HG02970 (cell line): ENCODE results near the gene BAHCC1.

Experiments
- ATAC-seq: cut with Tn5 transposase; IDR thresholded peaks from one replicate; pipeline ENCODE4 v1.9.1; 2021; ENCODE audit warnings: mild to moderate bottlenecking, moderate library complexity, moderate number of reproducible peaks; ENCODE audit not compliant: unreplicated experiment, low FRiP score

BAHCC1 gene

DNA sequence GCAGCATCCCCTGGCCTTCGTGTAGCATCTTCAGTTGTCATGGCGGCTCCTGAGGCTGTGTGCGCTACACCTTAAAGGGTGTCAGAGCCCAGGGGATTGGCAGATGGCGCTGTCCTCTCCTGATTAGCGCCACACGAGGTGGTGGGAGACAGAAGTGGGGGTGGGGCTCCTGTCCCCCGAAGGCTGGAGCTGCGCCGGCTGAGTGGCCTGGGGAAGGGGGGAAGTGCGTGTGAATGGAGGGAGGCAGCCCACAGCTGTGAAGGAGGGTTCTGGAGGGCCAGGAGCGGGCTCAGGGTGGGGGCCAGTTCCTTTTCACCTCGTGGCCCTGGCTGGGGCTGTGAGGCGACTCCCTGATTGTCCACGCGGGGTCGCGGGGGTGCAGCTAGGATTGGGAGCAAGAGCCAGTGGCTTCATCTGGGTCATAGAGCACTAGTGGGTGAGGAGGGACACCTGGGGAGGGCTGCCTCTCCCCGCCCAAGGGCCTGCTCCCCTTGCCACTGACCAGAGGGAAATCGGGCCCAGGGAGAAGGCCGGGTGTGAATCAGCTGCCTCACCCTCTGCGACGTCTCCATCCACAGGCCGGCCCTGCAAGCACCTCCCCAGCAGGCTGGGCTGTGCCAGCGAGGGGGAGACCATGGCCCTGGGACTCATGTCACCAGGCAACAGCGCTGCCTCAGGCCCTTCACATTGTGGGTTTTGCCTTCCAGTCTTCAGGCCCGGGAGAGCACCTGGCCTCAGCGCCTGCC, 14.1 kb downstream of the BAHCC1 start:
- no peak for ATAC-seq

DNA sequence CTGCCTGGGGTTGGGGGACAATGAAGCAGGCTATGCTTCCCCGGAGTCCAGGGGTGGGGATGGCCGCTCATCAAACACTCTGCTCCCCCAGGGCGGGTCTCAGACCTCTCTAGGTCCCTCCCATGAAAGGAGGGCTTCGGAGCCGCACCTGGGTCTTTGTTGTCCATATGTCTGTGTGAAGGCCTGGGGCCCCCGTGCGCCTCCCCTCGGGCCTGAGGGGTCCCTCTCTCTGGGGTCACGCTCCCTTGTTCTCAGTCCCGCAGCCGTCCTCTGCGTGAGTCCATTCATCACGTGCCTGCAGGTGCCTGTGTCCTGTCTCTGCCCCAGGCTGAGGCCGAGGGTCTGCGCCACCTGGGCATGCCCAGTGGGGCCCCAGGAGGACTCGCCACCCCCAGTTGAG, 15.6 kb downstream of the BAHCC1 start:
- ATAC-seq, result no peak

GRCh38 chr17:81411305-81411704, 16.0 kb downstream of the BAHCC1 start:
- ATAC-seq, result no peak

DNA sequence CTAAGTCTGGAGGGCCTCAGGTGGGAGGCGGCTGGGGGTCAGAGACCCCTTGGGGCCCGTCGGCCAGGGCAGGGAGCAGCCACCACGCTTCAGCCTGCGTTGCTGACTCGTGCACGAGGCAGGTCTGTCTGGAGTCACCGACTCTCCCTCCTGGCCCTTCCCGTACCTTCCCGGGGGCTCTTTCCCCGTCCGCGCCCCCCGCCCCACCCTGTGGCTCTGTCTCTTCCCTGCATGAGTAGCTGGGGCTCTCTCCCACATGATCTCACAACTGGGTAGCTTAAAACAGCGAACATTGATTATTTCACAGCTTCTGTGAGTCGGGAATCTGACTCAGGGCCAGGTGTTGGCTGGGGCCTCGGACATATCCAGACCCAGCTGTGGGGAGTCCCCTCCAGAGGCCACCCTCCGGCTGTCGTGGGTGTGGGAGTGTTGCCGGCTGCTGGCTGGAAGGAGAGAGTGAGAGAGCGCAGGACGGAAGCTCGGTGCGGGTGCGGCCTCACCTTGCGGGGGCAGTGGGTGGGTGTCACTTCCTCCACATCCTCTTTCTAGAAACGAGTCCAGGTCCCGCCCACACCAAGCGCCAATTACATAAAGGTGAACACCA, 17.3 kb downstream of the BAHCC1 start:
- ATAC-seq, result no peak

- ATAC-seq, result no peak
These were observed 18.4 kb downstream of the BAHCC1 start for GRCh38 chr17:81413497-81414135.

GRCh38 chr17:81414756-81415516, 19.7 kb downstream of the BAHCC1 start:
- ATAC-seq, result no peak

- no peak for ATAC-seq
These were observed 20.4 kb downstream of the BAHCC1 start for GRCh38 chr17:81415681-81416080.

- ATAC-seq, result no peak
These were observed 21.4 kb downstream of the BAHCC1 start for GRCh38 chr17:81416612-81417011.

- no peak for ATAC-seq
These were observed 22.0 kb downstream of the BAHCC1 start for GRCh38 chr17:81417049-81417878.

DNA sequence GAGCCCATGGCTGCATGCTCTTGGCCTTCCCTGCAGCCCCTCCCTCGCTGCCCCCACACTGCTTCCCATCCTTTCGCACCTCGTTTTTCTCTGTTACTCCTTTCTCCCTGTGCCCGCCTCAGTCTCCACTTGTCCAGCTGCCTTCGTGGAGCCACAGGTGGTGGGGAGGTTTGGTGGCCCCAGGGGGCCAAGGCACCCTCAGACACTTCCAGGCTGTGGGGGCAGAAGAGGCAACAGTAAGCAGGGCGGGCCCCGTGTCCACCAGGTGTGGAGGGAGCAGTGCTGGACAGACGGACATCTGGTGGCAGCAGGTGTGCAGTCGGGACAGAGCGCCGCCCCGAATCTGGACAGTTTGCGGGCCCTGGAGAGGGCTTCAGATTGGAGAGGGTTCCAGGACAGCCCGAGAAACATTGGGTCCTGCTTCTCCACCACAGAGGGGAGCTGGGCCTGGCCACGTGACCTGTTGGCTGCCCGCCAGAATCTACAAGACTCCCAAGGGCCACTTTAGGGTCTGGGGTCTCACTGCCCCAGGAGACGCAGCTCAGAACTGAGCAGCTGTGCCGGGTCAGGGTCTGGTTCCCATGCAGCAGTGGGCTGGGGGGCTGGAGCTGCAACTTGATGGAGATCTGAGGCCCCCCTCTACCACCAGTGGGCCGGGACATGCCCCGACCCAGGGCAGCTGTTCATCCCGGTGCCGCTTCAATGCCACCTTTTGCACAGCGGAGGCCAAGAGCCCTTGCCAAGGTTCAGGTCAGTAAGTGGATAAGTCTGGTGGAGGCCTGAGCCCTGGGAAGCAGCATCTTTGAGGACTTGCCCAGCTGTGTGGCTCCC, 22.8 kb downstream of the BAHCC1 start:
- ATAC-seq, result no peak

DNA sequence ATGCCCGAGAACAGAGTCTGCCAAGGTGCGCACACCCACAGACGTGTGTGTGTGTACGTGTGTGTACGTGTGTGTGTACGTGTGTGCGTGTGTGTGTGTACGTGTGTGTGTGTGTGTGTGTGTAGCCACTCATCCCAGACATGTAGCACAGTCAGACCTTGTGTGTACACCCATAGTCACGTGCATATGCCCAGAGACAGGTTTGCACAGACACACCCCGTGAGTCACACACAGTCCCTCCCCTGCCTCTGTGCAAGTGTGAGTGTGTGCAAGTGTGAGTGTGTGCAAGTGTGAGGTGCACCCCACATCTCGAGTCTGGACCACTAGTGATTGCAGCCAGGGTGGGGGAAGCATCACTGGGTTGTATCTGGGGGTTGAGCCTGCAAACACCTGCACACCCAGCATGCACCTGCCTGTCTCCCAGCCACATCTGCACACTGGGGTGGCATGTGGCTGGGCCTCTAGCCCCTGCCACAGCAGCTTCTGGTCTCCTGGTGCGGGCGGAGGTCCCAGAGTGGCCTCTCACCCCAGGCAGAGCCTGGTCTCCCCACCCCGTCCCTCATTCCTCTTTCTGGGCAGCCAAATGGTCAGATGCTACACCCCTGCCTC, 23.6 kb downstream of the BAHCC1 start:
- ATAC-seq, result no peak

DNA sequence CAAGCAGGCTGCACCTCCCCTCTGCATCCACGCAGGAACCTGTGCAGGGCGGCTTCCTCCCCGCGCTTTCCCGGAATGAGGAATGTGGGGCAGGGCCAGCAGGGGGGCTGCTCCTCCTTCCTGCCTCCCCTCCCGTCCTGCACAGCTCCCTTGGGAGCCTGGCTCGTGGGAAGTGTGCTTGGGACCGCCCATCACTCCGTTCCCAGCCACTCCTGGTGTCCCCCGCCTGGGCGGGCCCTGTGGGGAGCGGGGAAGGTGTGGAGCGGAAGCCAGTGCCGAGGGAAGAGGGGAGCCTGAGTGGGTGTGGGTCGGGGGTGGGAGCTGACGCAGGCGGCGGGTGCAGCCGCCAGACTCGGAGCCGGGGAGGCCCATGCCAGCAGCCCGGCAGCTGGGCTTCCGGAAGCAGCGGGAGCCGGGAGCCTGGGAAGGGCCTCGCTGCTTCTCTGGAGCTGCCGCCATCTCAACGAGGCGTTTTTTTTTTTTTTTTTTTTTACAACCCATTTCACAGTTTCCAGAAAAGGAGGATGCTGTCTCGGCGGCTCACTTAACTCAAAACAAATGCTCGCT, 24.1 kb downstream of the BAHCC1 start:
- no peak for ATAC-seq

DNA sequence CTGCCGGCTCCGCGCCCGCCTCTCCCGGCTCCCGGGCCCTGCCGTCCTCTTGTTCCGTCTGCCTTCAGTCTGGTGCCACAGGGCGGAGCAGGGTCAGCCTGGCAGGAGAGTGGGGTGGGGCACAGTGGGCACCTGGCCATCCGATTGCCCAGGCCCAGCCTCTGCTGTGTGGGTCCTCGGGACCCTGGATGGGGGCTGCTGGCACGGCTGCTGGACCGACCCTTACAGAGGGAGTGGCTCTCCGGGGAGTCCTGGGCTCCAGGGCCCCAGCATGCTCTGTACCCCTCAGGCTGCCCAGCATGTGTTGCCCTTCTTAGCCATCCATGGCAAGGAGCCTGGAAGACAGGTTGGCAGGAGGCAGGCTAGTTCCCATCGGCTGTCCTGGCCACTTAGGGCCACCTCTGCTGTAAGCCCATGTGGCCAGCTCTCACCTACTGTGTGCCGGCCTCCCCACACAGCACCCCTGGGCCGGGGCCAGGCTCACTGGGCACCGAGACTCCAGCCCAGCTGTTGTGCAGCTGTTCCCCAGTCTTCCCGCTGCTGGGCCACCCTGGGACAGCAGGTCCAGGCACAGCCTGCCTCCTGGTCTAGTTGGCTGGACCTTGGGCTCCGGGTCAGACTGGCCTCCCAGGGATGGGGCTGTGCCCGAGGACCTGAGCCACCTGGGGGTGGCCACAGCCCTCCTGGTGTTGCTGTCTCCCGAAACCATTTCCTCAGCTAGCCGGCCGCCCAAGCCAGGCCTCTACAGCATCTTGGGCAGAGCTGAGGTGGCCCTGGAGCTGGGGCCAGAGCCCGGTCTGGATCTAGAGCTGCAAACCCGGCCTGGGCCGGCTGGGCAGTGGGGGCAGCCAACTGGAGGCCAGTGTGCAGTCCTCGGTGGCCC, 24.9 kb downstream of the BAHCC1 start:
- ATAC-seq, result no peak

GRCh38 chr17:81420769-81421462, 25.7 kb downstream of the BAHCC1 start:
- no peak for ATAC-seq

DNA sequence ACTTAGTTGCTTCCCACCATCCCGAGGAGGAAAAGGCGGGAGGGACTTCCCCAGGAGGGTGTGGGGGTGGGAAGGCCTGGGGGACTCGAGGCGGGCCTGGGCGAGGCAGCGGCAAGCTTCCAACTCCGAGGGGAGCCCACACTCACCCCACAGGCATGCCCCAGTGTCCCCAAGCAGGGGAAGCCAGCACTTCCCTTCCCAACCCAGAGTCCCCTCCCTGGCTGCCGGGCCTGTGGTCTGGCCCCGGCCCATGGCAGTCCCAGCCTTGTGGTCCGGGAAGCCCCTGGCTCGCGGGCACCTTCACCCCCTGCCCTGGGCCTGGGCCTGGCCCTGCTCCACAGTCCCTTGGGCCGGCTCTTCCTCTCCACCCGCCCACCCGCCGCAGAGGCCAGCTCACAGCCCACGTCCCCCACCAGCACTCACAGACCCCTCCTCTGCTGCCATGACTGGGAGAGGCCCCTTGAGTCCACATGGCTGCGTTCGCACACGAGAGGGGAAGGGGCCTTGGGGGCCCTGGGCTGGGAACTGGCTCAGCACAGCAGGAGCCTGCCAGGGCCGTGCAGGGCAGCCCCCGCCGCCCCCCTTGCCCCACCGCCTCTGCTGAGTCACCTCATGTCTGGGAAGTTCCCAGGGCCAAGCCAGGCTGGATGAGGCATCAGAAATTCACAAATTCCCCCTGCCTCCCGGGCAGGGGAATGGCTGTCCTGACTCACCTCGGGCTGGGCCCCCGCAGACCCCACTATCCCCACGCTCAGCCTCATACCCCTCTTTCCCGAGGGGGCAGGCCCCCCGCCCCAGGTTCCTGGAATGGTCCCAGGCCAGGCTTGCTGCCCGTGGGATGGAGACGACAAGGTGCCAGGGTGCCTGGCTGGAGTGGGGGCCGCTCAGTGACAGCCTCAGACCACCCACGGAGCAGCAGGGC, 27.8 kb downstream of the BAHCC1 start:
- no peak for ATAC-seq

DNA sequence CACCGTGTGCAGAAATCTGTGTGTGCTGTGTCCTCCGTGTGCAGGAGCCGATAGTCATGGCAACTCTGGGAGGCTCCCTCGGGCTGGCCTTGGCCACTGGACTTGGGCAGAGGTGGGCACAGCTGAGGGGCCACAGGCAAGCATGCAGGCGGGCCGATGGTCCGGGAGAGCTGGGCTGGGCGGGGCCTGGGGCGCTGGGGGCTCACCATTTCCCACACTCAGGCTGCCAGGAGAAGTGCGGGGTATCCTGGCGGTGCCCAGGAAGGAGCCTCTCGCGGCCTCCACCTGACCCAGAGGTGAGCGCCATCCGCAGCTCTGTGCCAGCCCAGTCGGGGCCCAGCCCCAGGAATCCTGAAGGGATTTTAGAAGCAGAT, 28.4 kb downstream of the BAHCC1 start:
- ATAC-seq, result no peak
